Effector CD8-positive, alpha-beta T cell (primary cell): Measurements from ENCODE around the gene TMEM117.
"Not testable (repeated sequence)": the region's sequence is repeated elsewhere in the genome, so short reads cannot be mapped to it uniquely, and the experiment has no call there.

Experiments
- DNase-seq: peaks from one replicate; lab custom pipeline; 2025; lab: John Stamatoyannopoulos, UW

Gene TMEM117

GRCh38 chr12:43840338-43840737 lies 4.5 kb downstream of the TMEM117 start:
- no peak for DNase-seq

GRCh38 chr12:43841253-43841652 lies 5.4 kb downstream of the TMEM117 start:
- DNase-seq: no peak

GRCh38 chr12:43842259-43842658 lies 6.4 kb downstream of the TMEM117 start:
- no peak for DNase-seq

GRCh38 chr12:43847425-43848225 lies 11.7 kb downstream of the TMEM117 start:
- not testable (repeated sequence) for DNase-seq

GRCh38 chr12:43848226-43848507 lies 12.3 kb downstream of the TMEM117 start:
- no peak for DNase-seq

- no peak for DNase-seq
These were observed 12.9 kb downstream of the TMEM117 start for GRCh38 chr12:43848786-43849185.

- DNase-seq: no peak
These were observed 16.9 kb downstream of the TMEM117 start for GRCh38 chr12:43852744-43853143.

- DNase-seq: no peak
These were observed 21.1 kb downstream of the TMEM117 start for GRCh38 chr12:43856972-43857371.

- DNase-seq: no peak
These were observed 22.2 kb downstream of the TMEM117 start for GRCh38 chr12:43858096-43858495.

GRCh38 chr12:43858991-43859390 lies 23.1 kb downstream of the TMEM117 start:
- no peak for DNase-seq

- DNase-seq: no peak
These were observed 25.3 kb downstream of the TMEM117 start for GRCh38 chr12:43861015-43861839.

- DNase-seq: no peak
These were observed 25.9 kb downstream of the TMEM117 start for GRCh38 chr12:43861840-43862150.

- no peak for DNase-seq
These were observed 28.0 kb downstream of the TMEM117 start for GRCh38 chr12:43863770-43864366.

GRCh38 chr12:43864557-43864956 lies 28.7 kb downstream of the TMEM117 start:
- not testable (repeated sequence) for DNase-seq

GRCh38 chr12:43869184-43869583 lies 33.3 kb downstream of the TMEM117 start:
- no peak for DNase-seq

GRCh38 chr12:43869765-43870164 lies 33.9 kb downstream of the TMEM117 start:
- DNase-seq: not testable (repeated sequence)

- DNase-seq: not testable (repeated sequence)
These were observed 35.4 kb downstream of the TMEM117 start for GRCh38 chr12:43871258-43871657.

- no peak for DNase-seq
These were observed 36.5 kb downstream of the TMEM117 start for GRCh38 chr12:43872396-43872795.

- no peak for DNase-seq
These were observed 42.2 kb downstream of the TMEM117 start for GRCh38 chr12:43878050-43878449.

GRCh38 chr12:43880547-43880946 lies 44.7 kb downstream of the TMEM117 start:
- DNase-seq: no peak

GRCh38 chr12:43882578-43883178 lies 46.8 kb downstream of the TMEM117 start:
- no peak for DNase-seq

GRCh38 chr12:43883311-43883710 lies 47.4 kb downstream of the TMEM117 start:
- DNase-seq: no peak

- DNase-seq: no peak
These were observed 47.9 kb downstream of the TMEM117 start for GRCh38 chr12:43883748-43884147.
